B cell (primary cell): ENCODE data around the gene NPIPA1.
"Not testable (repeated sequence)": the region's sequence is repeated elsewhere in the genome, so short reads cannot be mapped to it uniquely, and the experiment has no call there.

Experiments
- EZH2 ChIP-seq: IDR thresholded peaks from 2 replicates; pipeline ENCODE4 v1.6.1; 2012; ENCODE audit warnings: borderline replicate concordance, low read depth, mild to moderate bottlenecking, moderate library complexity, low read length; ENCODE audit not compliant: insufficient read depth, poor library complexity, severe bottlenecking
- TF ChIP-seq, protein P1 (sequence below): fragments of 200-600 bp; IDR thresholded peaks from one replicate; pipeline ENCODE4 v1.8.0; 2022; ENCODE audit warnings: antibody characterized with exemption, mild to moderate bottlenecking

- TF ChIP-seq, protein P1, sequence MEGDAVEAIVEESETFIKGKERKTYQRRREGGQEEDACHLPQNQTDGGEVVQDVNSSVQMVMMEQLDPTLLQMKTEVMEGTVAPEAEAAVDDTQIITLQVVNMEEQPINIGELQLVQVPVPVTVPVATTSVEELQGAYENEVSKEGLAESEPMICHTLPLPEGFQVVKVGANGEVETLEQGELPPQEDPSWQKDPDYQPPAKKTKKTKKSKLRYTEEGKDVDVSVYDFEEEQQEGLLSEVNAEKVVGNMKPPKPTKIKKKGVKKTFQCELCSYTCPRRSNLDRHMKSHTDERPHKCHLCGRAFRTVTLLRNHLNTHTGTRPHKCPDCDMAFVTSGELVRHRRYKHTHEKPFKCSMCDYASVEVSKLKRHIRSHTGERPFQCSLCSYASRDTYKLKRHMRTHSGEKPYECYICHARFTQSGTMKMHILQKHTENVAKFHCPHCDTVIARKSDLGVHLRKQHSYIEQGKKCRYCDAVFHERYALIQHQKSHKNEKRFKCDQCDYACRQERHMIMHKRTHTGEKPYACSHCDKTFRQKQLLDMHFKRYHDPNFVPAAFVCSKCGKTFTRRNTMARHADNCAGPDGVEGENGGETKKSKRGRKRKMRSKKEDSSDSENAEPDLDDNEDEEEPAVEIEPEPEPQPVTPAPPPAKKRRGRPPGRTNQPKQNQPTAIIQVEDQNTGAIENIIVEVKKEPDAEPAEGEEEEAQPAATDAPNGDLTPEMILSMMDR = not testable (repeated sequence)
- TF ChIP-seq EZH2 = not testable (repeated sequence)
Measured at GRCh38 chr16:14924982-14925381, 12.3 kb upstream of the NPIPA1 start.
